GM23248 (cell line): ENCODE measurements around the gene DCAF7.

Experiments used
- EZH2 ChIP-seq: fragments of 200-600 bp; sonication (generic); IDR thresholded peaks from 2 replicates; pipeline ENCODE4 v1.6.1; 2018; ENCODE audit warnings: antibody characterized with exemption, mild to moderate bottlenecking; ENCODE audit not compliant: insufficient read depth, poor library complexity, severe bottlenecking
- EZH2phosphoT487 ChIP-seq: fragments of 200-600 bp; sonication (generic); IDR thresholded peaks from 2 replicates; pipeline ENCODE4 v1.6.1; 2018; ENCODE audit warnings: antibody characterized with exemption, moderate library complexity, mild to moderate bottlenecking, low read depth; ENCODE audit not compliant: insufficient read depth

- no peak for TF ChIP-seq EZH2
- TF ChIP-seq EZH2phosphoT487: no peak
These were observed 27.9 kb downstream of the DCAF7 start for GRCh38 chr17:63578027-63578768.
